CD4-positive, alpha-beta T cell treated with Interleukin-12 subunit alpha and Interleukin-12 subunit beta, for 1 hour (primary cell): ENCODE data around the gene DMWD.
"Not testable (repeated sequence)": the region's sequence is repeated elsewhere in the genome, so short reads cannot be mapped to it uniquely, and the experiment has no call there.

Experiments
- DNase-seq: peaks from one replicate; pipeline ENCODE4 v3.0.0-alpha.2; 2020

DMWD gene

DNA sequence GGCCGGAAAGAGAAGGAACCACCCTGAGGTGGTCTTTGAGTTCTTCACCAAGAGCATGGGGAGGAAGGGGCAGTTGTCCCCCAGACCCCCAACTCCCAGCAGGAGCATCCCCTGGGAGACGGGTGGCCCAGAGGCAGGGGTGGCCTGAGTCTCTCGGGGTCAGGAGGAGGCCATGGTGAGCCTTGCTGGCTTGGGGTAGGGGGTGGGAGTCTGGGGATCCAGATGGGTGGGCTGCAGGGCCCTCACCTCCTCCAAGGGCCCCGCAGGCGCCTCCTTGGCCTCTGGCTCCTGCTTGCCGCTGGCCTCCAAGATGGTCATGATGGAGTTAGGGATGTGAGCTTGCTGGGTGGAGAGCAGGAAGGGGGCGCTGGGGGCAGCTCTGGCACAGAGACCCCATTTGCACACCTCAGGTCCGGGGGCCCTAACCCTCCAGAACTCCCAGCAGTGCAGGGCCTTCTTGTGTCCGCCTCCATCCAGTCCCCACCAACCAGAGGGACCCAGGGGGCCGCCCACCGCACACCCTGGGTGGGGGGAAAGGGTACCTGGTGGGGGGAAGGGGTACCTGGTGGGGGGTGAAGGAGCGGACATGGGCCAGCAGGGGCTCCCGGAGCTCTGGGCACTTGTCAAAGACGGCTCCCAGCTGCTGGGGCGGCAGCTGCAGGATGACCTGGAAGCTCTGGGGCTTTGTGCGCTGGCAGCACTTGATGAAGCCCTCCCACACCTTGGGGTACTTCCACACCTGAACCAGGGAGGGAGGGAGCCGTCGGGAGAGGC is 23.8 kb upstream of the DMWD start:
- no peak for DNase-seq

DNA sequence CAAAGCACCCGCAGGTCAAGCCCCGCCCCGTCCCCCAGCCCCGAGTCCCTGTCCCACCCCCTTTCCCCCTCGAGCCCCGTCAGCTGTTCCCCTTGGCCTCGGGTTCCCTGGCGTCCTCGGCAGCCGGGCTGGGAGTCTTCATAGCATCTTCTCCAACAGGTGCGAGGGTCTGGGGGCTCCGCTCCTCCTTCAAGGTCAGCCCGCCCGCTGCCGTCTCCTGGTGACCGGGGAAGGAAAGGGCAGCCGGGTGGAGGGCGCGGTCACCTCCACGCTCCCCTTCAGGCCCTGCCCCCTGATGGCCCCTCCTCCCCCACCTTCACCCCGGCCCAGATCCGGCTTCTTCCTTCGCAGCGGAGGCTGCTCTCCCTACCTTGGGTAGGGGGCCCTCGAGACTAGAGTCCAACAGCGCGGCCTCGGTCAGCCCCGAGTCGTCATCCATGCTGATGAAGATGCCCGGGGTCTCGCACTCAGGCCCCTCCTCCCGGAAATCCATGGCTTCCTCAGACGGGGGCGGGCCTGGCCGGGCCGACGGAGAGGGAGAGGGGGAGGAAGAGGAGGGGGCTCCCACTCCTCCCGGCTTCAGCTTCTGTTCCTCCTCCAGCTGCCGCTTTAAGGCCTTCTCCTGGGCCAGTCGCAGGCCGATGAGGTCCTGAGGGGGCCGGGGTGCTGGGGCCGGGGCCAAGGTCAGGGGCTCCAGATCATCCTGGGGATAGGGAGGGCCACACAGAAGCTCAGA is 23.0 kb upstream of the DMWD start:
- DNase-seq = no peak

DNA sequence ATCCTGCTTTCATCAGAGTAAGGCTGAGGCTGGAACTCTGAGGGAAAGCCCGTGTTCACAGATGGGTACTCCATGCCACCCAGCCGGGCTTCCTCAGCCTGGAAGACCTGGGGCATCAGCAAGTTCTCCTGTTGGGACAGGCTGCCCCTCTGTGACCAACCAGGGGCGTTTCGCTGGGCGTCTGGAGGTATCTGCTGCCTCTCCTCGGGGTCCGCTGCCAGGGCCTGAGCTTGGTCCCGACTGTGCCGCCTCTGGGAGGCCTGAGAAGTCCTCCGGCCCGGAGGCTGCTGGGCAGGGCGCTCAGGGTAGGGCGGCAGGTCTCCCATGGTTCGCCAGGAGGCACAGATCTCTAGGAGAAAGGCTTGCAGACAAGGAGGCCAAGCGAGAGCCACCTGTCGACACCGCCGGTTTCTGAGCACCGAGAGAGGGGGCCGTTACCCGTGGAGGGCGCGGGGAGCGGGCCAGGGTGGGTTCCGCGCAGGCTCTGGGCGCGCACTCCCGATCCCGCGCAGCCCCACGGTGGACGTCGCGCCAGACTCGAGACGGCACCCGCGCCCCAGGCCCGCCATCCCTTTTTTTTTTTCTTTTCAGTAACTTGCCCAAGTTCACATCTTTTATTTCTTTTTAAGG is 22.3 kb upstream of the DMWD start, which contains the start of gene RSPH6A:
Gene RSPH6A, minus strand, starts transcription at position 458 of the 630 bp plus-strand sequence. Its CDS starts 132 bp downstream, at position 326.
- no peak for DNase-seq

DNA sequence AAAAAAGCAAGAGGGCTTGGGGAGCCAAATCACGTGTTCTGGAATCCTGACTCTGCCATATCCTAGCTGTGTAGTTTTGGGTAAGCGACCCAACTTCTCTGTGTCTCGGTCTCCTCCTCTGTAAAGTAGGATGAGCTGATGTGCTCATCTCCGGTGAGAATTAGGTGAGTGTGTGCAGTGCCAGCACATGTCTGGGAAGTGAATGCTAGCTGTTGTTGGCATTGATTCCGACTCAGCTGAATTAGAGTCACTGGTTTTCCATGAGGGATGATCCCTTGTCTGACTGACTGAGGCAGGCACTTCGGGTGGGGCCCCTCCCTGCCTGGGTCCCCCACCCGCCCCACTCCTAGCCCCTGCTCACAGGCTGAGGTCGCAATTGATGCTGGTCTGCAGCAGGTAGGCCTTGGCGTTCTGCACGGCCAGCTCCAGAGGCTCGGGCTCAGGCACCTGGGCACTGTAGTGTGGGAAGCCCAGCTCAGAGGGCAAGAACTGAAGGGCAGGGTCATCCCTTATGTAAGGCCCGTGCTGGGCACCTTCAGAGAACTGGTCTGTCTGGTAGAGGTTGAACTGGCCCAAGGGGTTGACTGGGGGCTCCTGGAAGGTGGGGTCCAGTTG is 21.6 kb upstream of the DMWD start:
- DNase-seq = no peak

DNA sequence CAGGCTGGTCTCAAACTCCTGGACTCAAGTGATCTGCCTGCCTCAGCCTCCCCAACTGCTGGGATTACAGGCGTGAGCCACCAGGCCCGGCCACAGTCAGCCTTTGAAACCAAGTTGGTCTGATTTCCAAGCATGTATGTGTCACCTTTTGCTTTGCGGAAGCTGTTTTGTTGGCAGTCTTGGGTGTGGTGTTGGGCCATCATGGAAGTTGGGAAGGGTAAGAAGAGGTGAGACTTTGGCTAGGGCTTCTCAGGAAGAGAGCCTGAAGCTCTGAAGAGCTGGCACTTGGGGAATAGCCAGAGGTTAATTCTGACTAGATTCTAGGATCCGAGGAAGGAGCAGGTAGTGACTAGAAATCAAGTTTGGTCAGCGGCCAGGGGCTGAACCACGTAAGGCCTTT is 19.7 kb upstream of the DMWD start:
- DNase-seq = no peak

DNA sequence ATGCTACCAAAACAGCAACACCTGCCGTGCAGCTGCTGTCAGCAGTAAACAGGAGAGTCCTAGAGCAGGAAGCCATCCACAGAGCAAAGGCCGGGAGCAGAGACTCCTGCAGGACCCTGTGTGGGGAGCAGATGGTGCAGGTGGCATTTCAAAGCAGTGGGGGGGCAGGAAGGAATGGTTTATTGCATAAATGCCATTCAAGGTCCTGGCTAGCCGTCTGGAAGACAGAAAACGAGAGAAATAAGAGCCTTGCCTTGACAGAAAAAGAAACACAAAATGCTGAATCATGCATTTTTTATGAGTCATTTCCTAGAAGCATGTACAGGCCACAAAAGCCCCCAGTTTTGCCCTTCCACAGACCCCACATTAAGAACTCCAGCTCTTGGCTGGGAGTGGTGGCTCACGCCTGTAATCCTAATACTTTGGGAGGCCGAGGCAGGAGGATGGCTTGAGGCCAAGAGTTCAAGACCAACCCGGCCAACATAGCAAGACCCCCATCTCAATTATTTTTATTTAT is 17.1 kb upstream of the DMWD start:
- no peak for DNase-seq

DNA sequence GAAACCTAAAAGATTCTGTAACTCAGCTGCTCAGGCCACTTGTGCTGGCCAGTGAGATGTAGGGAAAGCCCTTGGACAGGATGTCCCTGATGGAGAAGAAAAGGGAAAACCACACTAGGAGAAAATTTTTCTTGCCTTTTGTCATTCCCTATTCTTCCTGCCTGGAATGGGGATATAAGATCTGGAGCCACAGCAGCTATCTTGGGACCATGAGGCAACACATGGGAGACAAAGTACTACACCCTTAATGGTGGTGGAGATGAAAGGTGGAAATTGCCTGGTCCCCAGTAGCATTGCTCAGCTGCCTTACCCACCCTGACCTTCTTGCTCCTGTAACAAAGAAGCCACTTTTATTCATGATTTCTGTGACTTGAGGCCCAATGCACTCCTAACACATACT is 13.1 kb upstream of the DMWD start:
- no peak for DNase-seq

DNA sequence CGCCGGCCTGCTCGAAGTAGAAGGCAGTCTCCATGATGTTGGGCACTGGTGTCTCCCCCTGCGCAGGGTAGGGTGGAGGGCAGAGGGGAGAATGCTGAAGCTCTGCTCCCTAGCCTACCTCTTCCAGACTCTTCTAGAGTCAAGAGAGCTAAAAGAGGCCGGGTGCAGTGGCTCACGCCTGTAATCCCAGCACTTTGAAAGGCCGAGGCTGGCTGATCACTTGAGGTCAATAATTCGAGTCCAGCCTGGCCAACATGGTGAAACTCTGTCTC is 12.2 kb upstream of the DMWD start:
- DNase-seq = no peak

DNA sequence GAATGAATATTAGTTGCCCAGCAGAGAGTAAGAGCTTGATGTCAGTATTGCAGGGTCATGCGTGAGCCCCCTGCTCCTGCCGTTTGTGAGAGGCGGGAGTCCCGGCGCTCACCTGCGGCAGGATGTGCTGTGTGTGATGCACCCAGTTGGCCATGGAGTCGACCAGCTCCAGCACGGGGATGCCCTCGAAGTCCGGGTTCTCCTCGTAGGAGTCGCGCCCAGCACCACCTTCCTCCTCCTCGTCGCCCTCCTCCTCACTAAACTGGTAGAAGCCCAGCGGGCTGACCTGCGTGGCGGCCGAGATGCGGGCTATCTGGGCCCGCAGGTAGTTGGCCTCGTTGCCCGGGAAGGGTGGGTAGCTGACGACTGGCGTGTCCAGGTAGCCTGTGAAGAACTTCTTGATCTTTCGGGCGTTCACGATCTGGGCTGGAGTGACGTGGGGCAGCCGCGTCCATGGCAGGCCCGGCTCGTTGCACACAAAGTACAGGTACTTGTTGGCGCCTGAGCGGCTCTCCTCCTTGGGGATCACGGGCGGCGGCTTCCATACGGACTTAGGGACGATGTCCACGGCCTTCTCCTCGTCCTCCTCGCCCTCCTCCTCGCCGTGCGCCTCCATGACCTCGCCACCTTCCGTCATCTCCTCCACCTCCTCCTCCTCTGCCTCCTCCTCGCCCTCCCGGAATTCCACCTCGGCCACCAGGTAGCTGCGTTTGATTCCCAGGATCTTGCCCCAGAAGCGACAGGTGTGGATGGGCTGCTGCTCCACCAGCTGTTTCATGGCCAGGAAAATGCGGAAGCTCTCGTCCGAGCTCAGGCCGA is 11.7 kb upstream of the DMWD start:
- DNase-seq = no peak

DNA sequence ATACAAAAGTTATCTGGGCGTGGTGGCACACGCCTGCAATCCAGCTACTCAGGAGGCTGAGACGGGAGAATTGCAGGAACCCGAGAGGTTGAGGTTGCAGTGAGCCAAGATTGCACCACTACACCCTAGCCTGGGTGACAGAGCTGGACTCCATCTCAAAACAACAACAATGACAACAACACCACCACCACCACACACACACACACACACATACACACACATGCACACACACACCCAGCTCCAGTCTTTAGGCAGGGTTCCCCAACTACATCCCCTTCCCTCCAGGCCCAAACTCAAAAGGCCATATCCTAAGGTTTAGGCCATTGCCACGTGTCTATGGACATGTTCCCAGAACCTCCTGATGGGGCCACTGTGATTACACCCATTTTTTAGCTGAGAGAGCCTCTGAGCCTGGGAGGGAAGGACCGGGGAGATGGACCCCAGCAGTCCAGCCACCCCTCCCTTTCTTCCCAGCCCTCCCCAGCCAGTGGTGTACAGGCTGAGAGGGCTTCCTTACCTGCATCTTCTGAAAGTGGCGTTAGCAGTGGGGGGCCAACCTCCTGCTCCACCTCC is 9.0 kb upstream of the DMWD start:
- no peak for DNase-seq

DNA sequence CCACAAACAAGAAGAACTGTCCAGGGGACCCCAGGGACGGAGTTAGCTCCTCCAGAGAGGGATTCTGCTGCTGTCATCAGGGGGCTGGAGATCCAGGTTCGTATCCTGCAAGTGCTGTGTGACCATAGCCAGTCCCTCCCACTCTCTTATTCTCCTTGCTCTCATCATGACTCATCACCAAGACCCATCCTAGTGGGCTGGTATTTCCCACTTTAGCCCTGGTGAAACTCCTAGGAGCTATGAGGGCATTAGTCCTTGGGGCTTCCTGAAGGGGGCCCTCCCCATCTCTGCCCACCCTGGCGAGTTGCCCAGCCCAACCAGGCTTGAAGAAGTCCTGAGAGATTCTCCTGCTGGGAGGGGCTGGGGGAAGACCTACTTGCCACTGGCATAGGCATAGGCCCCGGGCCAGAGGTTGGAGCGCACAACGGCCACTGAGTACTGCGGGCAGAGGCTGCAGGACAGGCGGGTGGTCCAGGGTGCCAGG is 7.5 kb upstream of the DMWD start:
- no peak for DNase-seq

DNA sequence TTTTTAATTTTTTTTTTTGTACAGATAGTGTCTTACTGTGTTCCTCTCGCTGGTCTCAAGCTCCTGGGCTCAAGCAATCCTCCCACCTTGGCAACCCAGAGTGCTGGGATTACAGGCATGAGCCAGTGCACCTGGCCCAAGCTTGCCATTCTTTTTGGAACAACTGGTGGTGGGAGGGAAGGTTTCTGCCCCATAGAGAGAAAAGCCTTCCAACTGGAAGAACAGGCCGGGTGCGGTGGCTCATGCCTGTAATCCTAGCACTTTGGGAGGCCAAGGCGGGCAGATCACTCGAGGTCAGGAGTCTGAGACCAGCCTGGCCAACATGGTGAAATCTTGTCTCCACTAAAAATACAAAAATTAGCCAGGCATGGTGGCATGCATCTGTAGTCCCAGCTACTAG is 6.9 kb upstream of the DMWD start:
- not testable (repeated sequence) for DNase-seq

DNA sequence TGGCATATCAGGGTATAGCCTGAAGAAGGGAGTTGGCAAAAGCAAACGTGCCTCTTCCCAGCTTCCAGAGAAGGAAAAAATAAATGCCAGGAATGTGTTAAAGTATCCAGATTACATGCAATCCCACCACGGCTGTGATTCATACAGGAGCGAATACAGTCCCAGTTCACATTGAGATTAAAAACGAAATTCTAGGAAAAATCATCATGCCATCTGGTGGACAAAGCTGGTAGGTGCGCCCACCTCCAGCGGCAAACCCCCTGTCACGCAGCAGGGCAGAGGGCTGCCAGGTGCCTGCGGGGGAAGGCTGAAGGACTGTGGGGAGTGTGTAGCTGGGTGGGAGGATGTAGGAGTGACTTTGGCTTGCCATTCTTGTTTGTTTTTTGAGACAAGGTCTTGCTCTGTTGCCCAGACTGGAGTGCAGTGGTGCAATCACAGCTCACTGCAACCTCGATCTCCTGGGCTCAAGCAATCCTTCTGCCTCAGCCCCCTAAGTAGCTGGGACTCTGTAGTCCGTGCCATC is 6.4 kb upstream of the DMWD start:
- DNase-seq = peak; percentile 73

DNA sequence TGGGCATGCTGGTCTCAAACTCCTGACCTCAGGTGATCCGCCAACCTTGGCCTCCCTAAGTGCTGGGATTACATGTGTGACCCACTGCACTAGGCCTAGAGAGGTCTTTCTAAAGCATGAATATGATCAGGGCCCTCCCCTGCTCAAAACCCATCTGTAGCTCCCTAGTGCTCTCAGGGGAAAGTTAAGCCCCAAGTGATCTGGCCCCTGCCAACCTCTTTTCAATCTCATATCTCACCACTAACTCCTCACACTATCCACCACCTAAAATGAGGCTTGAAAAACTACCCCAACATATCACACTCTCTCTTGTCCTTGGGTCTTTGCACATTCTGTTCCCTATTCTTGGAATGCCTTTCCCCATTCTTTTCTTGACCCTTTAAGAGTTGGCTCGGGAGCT is 2.0 kb upstream of the DMWD start:
- DNase-seq = no peak

DNA sequence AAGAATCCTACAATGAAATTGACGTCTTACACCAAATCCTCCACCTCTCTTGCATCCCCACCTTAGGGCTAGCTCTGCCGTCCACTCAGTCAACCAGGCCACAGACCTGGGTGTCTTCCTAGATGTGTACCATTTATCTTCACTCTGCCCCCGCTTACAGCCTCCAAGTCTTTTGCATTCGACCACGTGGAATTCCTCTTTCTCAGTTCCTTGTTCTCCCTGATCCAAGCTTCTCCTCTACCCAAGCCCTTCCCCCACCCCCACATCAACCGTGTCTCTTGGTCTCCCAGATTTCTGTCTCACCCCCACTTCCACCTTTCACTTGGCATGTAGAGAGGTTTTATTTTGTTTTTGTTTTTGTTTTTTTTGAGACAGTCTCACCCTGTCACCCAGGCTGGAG is 1.2 kb upstream of the DMWD start:
- DNase-seq = no peak

DNA sequence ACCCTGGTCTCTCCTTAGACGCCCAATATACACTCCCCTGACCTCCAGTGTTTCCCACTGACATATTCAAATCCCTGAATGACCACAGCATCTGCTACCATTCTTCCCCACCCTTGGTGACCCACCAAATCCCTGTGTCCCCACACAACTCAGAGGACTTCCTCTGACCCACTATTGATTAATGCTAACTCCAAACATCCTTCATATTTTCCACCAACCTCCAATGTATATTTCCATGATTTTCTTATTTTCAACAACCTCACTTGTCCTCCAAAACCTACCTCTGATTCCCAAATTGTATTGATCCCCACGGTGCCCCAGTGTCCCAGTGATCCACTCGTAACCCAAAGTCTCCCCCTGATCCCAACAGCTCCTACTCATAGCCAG is 526 bp upstream of the DMWD start:
- DNase-seq = no peak

DNA sequence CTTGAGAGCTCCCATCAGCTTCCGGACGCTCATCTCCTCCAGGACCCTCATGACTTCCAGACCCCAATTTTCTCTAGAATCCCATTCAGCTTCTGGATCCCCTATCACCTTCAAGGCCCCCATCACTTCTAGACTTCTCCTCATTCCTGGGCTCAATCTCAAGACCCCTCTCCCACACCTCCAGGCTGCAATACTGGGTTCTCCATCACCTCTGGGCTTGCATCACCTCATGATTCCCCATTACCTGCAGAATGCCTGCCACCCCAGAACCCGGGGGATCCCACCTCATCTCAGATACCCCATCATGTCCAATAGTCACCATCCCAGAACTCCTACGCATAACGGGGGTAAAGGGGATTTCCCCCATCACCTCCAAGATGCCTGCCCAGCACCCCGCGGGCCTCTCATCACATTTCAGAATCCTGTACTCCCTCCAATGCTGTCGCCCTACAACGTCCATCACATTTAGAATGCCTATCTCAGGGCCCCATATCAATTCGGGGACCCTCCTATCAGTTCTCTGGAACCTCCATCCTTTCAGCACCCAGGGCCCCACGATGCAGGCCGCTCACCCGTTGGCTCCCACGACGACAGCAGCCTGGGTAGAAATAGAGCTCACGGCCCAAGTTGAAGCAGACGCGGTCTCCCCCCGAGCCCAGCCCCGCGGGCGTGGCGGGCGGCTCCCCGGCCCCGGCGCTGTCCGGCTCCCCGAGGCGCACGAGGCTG is 738 bp downstream of the DMWD start:
- DNase-seq = peak; percentile 23

DNA sequence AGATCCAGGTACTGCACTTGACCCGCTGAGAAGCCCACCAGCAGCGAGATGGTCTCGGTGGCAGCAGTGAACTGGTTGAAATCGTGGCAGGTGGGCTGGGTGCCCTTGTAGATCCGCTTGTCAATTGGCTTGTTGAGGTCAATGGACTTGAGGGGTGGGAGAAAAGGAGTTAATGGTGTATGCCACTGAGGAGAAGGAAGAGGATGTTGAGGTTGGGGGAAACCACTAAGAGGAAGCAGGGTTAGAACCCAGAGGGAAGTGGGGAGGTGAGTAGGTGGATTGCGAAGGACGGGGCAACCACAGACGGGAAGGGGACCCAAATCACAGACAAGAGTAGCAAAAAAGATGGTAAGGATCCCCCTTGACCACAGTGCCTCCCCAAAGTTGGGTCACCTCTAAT is 1.7 kb downstream of the DMWD start:
- peak; percentile 62 for DNase-seq

DNA sequence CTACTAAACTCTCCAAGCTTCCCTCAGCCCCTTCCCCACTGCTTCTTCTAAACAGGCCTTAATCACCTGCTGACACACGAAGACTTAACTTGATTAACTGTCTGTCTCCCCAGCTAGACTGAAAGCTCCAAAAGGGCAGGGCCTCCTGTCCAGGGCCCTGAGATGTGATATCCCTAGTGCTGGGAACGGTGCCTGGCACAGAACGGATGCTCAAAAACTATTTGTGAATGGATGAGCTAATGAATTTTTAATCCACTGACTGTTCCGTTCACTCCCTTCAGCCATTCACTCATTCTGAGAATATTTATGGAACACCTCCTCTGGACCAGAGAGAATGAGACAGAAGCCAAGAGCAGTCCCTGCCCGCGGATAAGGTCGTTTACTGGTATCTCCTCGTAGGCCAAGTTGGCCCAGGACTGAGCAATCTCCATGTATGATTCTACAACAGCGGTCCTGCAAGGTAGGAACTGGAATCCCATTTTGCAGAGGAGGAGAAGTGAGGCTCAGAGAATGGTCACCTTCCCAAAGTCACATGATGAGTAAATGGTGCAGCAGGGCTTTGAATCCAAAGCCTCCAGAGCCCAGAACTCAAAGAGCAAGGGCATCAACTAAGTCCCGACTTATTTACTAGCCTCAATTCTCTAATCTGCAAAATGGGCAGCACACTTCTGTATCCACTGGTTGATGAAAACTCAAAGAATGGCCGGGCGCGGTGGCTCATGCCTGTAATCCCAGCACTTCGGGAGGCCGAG is 3.4 kb downstream of the DMWD start:
- DNase-seq = no peak

DNA sequence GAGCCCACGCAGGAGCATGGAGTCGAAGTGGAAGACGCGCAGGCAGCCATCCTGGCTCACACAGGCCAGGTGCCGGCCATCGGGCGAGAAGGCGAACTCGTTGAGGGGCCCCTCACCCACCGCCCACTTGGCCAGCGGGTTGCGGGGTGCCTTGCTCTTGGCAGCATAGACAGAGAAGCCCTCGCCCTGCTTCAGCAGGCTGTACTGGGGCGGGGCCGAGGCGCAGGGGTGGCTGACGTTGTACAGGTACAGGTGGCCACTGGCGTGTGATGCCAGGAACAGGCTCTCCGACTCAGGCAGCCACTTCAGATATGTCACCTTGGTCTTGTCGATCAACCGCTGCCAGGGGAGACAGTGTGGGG is 6.1 kb downstream of the DMWD start:
- DNase-seq = no peak
